HEK293 (cell line): Measurements from ENCODE around the gene IL1RAPL1.

Experiments used
- CTCF ChIP-seq: fragments of 450-650 bp; formaldehyde crosslinking; IDR thresholded peaks from 2 replicates; pipeline ENCODE4 v1.5.1; 2016; ENCODE audit warnings: missing biosample characterization, missing genetic modification characterization
- KLF10 ChIP-seq: fragments of 450-650 bp; IDR thresholded peaks from 2 replicates; pipeline ENCODE4 v1.5.1; 2018; ENCODE audit warnings: missing biosample characterization, mild to moderate bottlenecking, missing genetic modification characterization
- TCF7L2 ChIP-seq: IDR thresholded peaks from 2 replicates; pipeline ENCODE4 v1.6.1; 2011; ENCODE audit warnings: low read depth, mild to moderate bottlenecking, inconsistent platforms, low read length, moderate library complexity, borderline replicate concordance
- ZNF114 ChIP-seq: fragments of 450-650 bp; formaldehyde crosslinking; IDR thresholded peaks from 2 replicates; pipeline ENCODE4 v1.5.0; 2017; ENCODE audit warnings: missing biosample characterization, missing genetic modification characterization
- ZNF214 ChIP-seq: fragments of 450-650 bp; formaldehyde crosslinking; IDR thresholded peaks from 2 replicates; pipeline ENCODE4 v1.5.1; 2017; ENCODE audit warnings: missing biosample characterization, mild to moderate bottlenecking, missing genetic modification characterization, borderline replicate concordance
- ZNF248 ChIP-seq: fragments of 450-650 bp; formaldehyde crosslinking; IDR thresholded peaks from 2 replicates; pipeline ENCODE4 v1.5.1; 2017; ENCODE audit warnings: missing biosample characterization, missing genetic modification characterization
- ZNF341 ChIP-seq: fragments of 450-650 bp; formaldehyde crosslinking; IDR thresholded peaks from 2 replicates; pipeline ENCODE4; 2016; ENCODE audit warnings: low read depth, missing biosample characterization, missing genetic modification characterization
- ZNF394 ChIP-seq: fragments of 450-650 bp; formaldehyde crosslinking; IDR thresholded peaks from 2 replicates; pipeline ENCODE4 v1.5.1; 2016; ENCODE audit warnings: missing biosample characterization, missing genetic modification characterization, mild to moderate bottlenecking, moderate library complexity, borderline replicate concordance
- ZNF513 ChIP-seq: fragments of 450-650 bp; IDR thresholded peaks from 2 replicates; pipeline ENCODE4 v1.5.1; 2018; ENCODE audit warnings: missing biosample characterization, missing genetic modification characterization
- ZNF549 ChIP-seq: fragments of 450-650 bp; IDR thresholded peaks from 2 replicates; pipeline ENCODE4 v1.5.1; 2018; ENCODE audit warnings: missing biosample characterization, missing genetic modification characterization, mild to moderate bottlenecking, inconsistent platforms, moderate library complexity
- ZNF645 ChIP-seq: fragments of 450-650 bp; formaldehyde crosslinking; IDR thresholded peaks from 2 replicates; pipeline ENCODE4; 2016; ENCODE audit warnings: missing biosample characterization, missing genetic modification characterization
- TF ChIP-seq, protein P1 (sequence below): fragments of 450-650 bp; formaldehyde crosslinking; IDR thresholded peaks from 2 replicates; pipeline ENCODE4 v1.5.1; 2016; ENCODE audit warnings: missing biosample characterization, missing genetic modification characterization
- TF ChIP-seq, protein P2 (sequence below): fragments of 450-650 bp; formaldehyde crosslinking; IDR thresholded peaks from 2 replicates; pipeline ENCODE4 v1.5.1; 2017; ENCODE audit warnings: missing biosample characterization, missing genetic modification characterization

DNA sequence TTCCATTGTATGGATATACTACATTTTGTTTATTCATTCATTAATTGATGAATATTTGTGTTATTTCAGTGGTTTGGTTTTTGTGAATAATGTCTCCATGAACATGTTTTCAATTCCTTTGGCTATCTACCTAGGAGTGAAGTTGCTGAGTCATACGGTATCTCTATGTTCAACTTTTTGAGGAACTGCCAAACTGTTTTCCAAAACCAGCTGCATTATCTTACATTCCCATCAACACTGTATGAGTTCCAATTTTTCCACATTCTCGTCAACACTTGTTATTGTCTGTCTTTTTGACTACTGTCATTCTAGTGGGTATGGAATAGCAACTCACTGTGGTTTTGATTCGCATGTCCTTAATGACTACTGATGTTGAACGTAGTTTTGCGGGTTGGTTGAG lies 1239.5 kb downstream of the IL1RAPL1 start:
- TF ChIP-seq ZNF394 (tag by site-specific recombination), result no peak
- TF ChIP-seq CTCF (tag by site-specific recombination), result no peak
- TF ChIP-seq ZNF513 (tag by site-specific recombination), result no peak
- TF ChIP-seq, protein P1, sequence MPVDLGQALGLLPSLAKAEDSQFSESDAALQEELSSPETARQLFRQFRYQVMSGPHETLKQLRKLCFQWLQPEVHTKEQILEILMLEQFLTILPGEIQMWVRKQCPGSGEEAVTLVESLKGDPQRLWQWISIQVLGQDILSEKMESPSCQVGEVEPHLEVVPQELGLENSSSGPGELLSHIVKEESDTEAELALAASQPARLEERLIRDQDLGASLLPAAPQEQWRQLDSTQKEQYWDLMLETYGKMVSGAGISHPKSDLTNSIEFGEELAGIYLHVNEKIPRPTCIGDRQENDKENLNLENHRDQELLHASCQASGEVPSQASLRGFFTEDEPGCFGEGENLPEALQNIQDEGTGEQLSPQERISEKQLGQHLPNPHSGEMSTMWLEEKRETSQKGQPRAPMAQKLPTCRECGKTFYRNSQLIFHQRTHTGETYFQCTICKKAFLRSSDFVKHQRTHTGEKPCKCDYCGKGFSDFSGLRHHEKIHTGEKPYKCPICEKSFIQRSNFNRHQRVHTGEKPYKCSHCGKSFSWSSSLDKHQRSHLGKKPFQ (tag by site-specific recombination), result no peak
- TF ChIP-seq TCF7L2, result no peak
- TF ChIP-seq ZNF214 (tag by site-specific recombination), result no peak
- TF ChIP-seq KLF10 (tag by site-specific recombination), result no peak
- no peak for TF ChIP-seq ZNF114 (tag by site-specific recombination)
- TF ChIP-seq ZNF248 (tag by site-specific recombination), result no peak
- TF ChIP-seq, protein P2, sequence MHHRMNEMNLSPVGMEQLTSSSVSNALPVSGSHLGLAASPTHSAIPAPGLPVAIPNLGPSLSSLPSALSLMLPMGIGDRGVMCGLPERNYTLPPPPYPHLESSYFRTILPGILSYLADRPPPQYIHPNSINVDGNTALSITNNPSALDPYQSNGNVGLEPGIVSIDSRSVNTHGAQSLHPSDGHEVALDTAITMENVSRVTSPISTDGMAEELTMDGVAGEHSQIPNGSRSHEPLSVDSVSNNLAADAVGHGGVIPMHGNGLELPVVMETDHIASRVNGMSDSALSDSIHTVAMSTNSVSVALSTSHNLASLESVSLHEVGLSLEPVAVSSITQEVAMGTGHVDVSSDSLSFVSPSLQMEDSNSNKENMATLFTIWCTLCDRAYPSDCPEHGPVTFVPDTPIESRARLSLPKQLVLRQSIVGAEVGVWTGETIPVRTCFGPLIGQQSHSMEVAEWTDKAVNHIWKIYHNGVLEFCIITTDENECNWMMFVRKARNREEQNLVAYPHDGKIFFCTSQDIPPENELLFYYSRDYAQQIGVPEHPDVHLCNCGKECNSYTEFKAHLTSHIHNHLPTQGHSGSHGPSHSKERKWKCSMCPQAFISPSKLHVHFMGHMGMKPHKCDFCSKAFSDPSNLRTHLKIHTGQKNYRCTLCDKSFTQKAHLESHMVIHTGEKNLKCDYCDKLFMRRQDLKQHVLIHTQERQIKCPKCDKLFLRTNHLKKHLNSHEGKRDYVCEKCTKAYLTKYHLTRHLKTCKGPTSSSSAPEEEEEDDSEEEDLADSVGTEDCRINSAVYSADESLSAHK, result no peak
- TF ChIP-seq ZNF341 (tag by site-specific recombination), result no peak
- TF ChIP-seq ZNF645 (tag by site-specific recombination), result no peak
- no peak for TF ChIP-seq ZNF549
